DOHH2 (cell line): Measurements from ENCODE around the gene ZFHX2.

Experiments
- H3F3A ChIP-seq: fragments of 200-600 bp; sonication (generic), shearing (Covaris generic); 2 replicates; pipeline ENCODE4 v1.6.0; 2016; ENCODE audit warnings: antibody characterized with exemption, mild to moderate bottlenecking; ENCODE audit not compliant: control insufficient read depth, insufficient read depth
- H3K27ac ChIP-seq: fragments of 200-600 bp; sonication (generic); 2 replicates; pipeline ENCODE4 v1.5.1; 2014; ENCODE audit warnings: low read depth, mild to moderate bottlenecking, low read length, moderate library complexity
- H3K27me3 ChIP-seq: fragments of 200-600 bp; sonication (generic); 2 replicates; pipeline ENCODE4 v1.6.1; 2014; ENCODE audit warnings: mild to moderate bottlenecking, low read length, mixed read lengths; ENCODE audit not compliant: control insufficient read depth
- H3K36me3 ChIP-seq: fragments of 200-600 bp; sonication (generic); 2 replicates; pipeline ENCODE4 v1.6.1; 2014; ENCODE audit warnings: mild to moderate bottlenecking, low read length, moderate library complexity, mixed read lengths; ENCODE audit not compliant: control insufficient read depth
- H3K4me1 ChIP-seq: fragments of 200-600 bp; sonication (generic); 2 replicates; pipeline ENCODE4 v1.6.1; 2014; ENCODE audit warnings: mild to moderate bottlenecking, low read length, mixed read lengths; ENCODE audit not compliant: control insufficient read depth
- H3K4me2 ChIP-seq: fragments of 200-600 bp; sonication (generic); 2 replicates; pipeline ENCODE4 v1.6.0; 2014; ENCODE audit warnings: mild to moderate bottlenecking, low read length, moderate library complexity
- H3K4me3 ChIP-seq: fragments of 200-600 bp; sonication (generic); 2 replicates; pipeline ENCODE4 v1.5.1; 2014; ENCODE audit warnings: mild to moderate bottlenecking, low read length, mixed read lengths
- H3K79me2 ChIP-seq: fragments of 200-600 bp; sonication (generic); 2 replicates; pipeline ENCODE4 v1.6.1; 2014; ENCODE audit warnings: mild to moderate bottlenecking, low read length, mixed read lengths; ENCODE audit not compliant: control insufficient read depth
- H3K9me2 ChIP-seq: fragments of 200-600 bp; sonication (generic); replicated peaks from 2 replicates; pipeline ENCODE4 v1.6.1; 2014; ENCODE audit warnings: mild to moderate bottlenecking, low read length, mixed read lengths; ENCODE audit not compliant: control insufficient read depth
- H3K9me3 ChIP-seq: fragments of 200-600 bp; sonication (generic); 2 replicates; pipeline ENCODE4 v1.6.1; 2014; ENCODE audit warnings: antibody characterized with exemption, low read length, mixed read lengths; ENCODE audit not compliant: control insufficient read depth, insufficient read depth
- H4K20me1 ChIP-seq: fragments of 200-600 bp; sonication (generic); 2 replicates; pipeline ENCODE4 v1.6.0; 2014; ENCODE audit warnings: low read depth, mild to moderate bottlenecking, antibody characterized with exemption, low read length, moderate library complexity; ENCODE audit not compliant: control insufficient read depth, insufficient read depth
- CTCF ChIP-seq: fragments of 200-600 bp; sonication (generic); IDR thresholded peaks from one replicate; pipeline ENCODE4 v1.5.1; 2014; ENCODE audit warnings: antibody characterized with exemption, mild to moderate bottlenecking, low read depth, low read length; ENCODE audit not compliant: poor library complexity, severe bottlenecking
- EZH2phosphoT487 ChIP-seq: fragments of 200-600 bp; sonication (generic); IDR thresholded peaks from 2 replicates; pipeline ENCODE4 v1.6.1; 2017; ENCODE audit warnings: borderline replicate concordance, mild to moderate bottlenecking, antibody characterized with exemption, low read length, moderate library complexity, mixed read lengths

The ZFHX2 gene

GRCh38 chr14:23561873-23562821 lies 10.6 kb upstream of the ZFHX2 start:
- Histone ChIP-seq H4K20me1 (0 out of 2 replicates have a peak, but pooled peaks cover 5% of the 10 kb centered on the region), H3K27me3 (no peaks in the 10 kb centered on the region), H3K4me2 (no peak overlapping the region), H3F3A (peaks cover 10% of the 10 kb centered on the region; the same call in 1 of the 2 replicates), H3K36me3 (peaks cover 89% of the 10 kb centered on the region), H3K9me3 (no peaks in the 10 kb centered on the region), H3K79me2 (peaks cover 39% of the 10 kb centered on the region), H3K27ac (no peak overlapping the region), H3K4me1 (peaks cover 19% of the 10 kb centered on the region), H3K9me2 (no peaks in the 10 kb centered on the region), H3K4me3 (no peak overlapping the region)
- no peak for TF ChIP-seq CTCF
- no peak for TF ChIP-seq EZH2phosphoT487

- Histone ChIP-seq H3K9me2 (no peaks in the 10 kb centered on the region), H3K79me2 (peaks cover 39% of the 10 kb centered on the region), H3K36me3 (peaks cover 84% of the 10 kb centered on the region), H3K27me3 (no peaks in the 10 kb centered on the region), H4K20me1 (0 out of 2 replicates have a peak, but pooled peaks cover 5% of the 10 kb centered on the region), H3K9me3 (no peaks in the 10 kb centered on the region), H3K4me2 (no peak overlapping the region), H3F3A (peaks cover 10% of the 10 kb centered on the region; the same call in 1 of the 2 replicates), H3K4me1 (peaks cover 19% of the 10 kb centered on the region), H3K27ac (no peak overlapping the region), H3K4me3 (no peak overlapping the region)
- TF ChIP-seq CTCF: no peak
- TF ChIP-seq EZH2phosphoT487: no peak
Observed at GRCh38 chr14:23561259-23561658, 9.7 kb upstream of the ZFHX2 start.

GRCh38 chr14:23559926-23560520 lies 8.5 kb upstream of the ZFHX2 start:
- Histone ChIP-seq H4K20me1 (0 out of 2 replicates have a peak, but pooled peaks cover 5% of the 10 kb centered on the region), H3K9me3 (no peaks in the 10 kb centered on the region), H3K4me1 (peaks cover 19% of the 10 kb centered on the region), H3K27me3 (no peaks in the 10 kb centered on the region), H3F3A (peaks cover 10% of the 10 kb centered on the region; the same call in 1 of the 2 replicates), H3K36me3 (peaks cover 72% of the 10 kb centered on the region), H3K4me3 (no peak overlapping the region), H3K4me2 (no peak overlapping the region), H3K9me2 (no peaks in the 10 kb centered on the region), H3K27ac (no peak overlapping the region), H3K79me2 (peaks cover 32% of the 10 kb centered on the region)
- TF ChIP-seq EZH2phosphoT487: no peak
- TF ChIP-seq CTCF: no peak
